HG03108 (cell line): ENCODE results near the gene FFAR1.

ENCODE experiments used
- ATAC-seq: cut with Tn5 transposase; IDR thresholded peaks from one replicate; pipeline ENCODE4 v1.9.1; 2021; ENCODE audit warnings: moderate library complexity; ENCODE audit not compliant: unreplicated experiment

Gene FFAR1

GRCh38 chr19:35314858-35315470, 32.7 kb upstream of the FFAR1 start:
- no peak for ATAC-seq

DNA sequence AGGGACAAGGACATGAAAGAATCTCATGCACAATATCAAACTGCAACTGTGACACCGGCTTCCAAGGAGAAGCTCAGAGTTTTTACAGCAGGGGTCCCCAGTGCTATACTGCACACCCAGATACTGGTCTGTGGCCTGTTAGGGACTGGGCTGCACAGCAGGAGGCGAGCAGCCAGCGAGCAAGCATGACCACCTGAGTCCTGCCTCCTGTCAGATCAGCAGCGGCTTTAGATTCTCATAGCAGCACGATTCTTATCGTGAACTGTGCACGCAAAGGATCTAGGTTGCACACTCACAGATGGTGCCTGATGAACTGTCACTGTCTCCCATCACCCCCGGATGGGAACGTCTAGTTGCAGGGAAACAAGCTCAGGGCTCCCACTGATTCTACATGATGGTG, 31.8 kb upstream of the FFAR1 start:
- no peak for ATAC-seq

GRCh38 chr19:35316560-35316959, 31.1 kb upstream of the FFAR1 start:
- no peak for ATAC-seq

- ATAC-seq: no peak
These were observed 30.1 kb upstream of the FFAR1 start for GRCh38 chr19:35317464-35318043.

DNA sequence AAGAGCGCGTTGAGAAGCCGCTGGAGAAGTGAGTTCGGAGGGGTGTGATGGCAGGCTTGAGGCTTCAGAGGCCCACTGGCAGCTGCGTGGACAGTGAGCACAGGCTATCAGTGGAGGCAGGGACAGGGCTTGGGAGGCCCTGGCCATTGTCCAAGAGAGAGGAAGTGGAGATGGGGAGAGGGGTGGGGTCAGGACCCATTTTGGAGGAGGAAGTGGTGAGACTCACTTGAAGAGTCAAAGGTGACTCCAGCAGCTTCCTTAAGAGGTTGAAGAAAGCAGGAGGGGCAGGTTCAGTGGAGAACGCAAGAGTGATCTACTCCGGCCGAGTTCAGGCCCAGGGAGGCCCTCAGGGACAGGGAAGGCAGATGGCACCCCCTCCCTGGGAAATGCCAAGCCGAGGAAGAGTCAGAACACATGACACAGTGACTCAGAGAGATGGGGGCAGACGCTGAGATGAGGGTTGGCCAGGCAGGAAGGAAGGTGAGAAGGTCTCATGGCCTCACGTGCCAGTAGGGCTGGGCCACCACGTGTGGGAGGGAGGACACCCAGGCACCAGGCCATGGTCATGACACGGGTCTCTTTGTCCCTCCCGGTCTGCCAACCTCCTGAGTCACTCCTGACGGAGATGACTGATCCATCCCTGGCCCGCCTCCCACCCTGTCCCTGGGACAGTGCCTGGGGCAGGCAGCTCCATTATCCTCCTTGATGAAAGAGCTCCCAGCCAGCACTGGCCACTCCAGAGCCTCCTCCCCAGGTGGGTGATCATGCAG, 28.8 kb upstream of the FFAR1 start:
- ATAC-seq: no peak

DNA sequence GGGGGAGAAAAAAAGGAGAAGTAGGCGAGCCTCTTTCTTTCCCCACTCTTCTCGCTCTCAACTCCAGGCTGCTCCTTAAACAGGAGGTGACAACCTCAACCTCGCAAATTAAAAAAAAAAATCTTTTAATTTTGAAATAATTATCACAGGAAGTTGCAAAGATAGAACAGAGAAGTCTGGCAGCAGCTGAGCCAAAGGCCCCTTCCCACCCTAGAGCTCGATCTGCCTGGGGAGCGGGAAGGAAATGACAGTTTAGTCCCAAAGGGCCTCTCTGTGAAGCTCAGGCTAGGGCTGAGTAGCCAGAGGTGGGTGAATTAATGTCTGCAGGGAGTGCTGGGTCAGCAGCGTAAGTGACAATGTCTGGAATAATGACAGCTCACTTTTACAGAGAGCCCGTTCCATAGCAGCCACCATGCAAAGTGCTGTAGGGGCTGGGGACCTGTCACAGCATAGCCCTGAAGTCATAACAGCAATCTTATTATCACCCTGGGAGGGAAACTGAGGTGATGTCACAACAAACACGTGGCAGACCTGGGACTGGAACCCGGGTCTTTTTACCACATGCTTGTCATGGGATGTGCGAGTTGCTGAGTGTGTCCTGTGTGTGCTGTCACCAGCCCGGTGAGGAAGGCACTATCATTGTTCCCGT, 27.5 kb upstream of the FFAR1 start:
- no peak for ATAC-seq

DNA sequence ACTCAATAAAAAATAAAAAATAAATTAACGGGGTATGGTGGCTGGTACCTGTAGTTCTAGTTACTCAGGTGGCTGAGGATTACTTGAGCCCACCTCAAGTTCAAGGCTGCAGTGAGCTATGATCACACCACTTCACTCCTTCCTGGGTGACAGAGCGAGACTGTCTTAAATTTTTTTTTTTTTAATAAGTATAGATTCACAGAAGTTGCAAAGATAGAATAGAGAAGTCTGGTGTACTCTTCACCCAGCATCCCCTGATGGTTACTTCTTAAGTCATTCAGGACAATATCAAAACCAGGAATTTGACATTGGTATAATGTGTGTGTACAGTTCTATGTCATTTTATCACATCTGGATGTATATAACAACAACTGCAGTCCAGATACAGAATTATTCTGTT, 26.4 kb upstream of the FFAR1 start:
- ATAC-seq: no peak

- ATAC-seq: no peak
These were observed 25.7 kb upstream of the FFAR1 start for GRCh38 chr19:35322014-35322413.

DNA sequence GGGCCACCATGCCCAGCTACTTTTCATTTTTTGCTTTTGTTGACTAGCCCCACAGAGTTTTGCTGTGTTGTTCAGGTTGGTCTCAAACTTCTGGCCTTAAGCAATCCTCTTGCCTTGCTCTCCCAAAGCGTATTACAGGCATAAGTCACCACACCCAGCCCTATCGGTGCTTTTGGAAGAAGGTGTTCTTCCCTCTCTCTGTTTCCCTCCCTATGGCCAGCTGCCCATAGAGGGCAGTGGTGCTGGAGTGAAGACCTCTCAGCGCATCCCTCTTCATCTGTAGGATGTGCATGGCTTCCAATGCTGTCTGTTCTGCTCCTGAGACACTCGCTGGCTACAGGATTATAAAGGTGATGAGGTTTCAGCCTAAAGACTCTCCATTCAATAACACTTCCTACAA, 20.1 kb upstream of the FFAR1 start:
- ATAC-seq: no peak

- no peak for ATAC-seq
These were observed 18.8 kb upstream of the FFAR1 start, which contains the start of gene CD22 for GRCh38 chr19:35328851-35329285. TSS of gene CD22 (plus strand) at chr19:35329187. CDS start at chr19:35332041, 2,854 bp downstream.

DNA sequence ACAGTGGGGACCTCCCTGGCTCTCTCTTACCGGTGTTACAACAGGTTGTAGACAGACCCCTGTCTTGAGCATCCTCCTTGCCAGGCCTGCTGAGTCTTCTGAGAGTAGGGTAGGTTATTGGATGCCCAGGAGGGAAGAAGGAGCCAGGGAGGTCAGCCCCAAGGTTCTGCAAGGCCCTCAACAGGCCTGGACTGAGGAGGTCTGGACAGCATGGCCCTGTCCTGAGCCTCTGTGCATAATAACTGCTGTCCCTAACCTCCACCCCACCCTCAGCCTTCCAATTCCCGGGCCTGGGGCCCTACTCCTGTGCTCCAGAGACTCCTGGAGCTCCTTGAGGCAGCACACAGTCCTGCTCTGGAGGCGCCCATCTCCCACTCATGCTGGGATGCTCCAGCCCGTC, 18.4 kb upstream of the FFAR1 start:
- ATAC-seq: no peak

DNA sequence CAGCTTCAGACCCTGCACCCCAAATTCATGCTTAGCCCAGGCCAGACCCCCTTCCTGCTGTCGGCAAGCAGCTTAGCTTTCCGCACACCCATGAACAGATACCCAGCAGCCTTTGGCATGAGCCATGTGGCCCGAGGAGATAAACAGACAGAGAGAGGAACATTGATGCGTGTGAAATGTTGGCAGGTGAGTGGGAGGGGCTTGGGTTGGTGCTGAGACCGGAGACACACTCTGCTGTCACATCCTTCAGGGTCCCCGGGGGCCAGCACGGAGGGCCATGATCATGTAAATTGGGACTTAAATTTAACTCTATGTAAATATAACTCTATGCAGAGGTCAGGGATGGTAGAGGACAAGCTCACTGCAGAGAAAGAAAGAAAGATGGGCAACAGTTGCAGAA, 17.2 kb upstream of the FFAR1 start:
- ATAC-seq: peak; percentile 55

DNA sequence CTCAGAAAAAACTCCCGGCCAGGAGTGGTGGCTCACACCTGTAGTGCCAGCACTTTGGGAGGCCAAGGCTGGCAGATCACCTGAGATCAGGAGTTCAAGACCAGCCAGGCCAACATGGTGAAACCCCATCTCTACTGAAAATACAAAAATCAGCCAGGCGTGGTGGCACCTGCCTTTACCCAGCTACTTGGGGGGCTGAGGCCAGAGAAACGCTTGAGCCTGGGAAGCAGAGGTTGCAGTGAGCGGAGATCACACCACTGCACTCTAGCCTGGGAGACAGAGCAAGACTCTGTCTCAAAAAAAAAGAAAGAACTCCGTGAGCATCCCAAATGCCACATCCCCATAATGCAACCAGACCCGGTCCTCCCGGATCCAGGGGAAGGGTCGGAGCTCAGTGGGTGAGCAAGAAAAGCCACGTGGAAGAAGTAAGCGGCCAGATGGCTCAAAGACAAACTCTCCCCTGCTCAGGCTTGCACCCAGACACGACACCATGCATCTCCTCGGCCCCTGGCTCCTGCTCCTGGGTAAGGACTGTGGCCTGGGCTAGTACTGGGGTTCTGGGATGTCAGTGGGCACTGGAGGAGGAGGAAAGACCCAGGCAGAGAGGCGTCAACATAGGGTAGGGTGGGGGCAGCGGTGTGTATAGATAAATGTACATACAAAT, 16.0 kb upstream of the FFAR1 start:
- ATAC-seq: no peak

GRCh38 chr19:35332817-35333216, 14.9 kb upstream of the FFAR1 start:
- ATAC-seq: peak; percentile 31

DNA sequence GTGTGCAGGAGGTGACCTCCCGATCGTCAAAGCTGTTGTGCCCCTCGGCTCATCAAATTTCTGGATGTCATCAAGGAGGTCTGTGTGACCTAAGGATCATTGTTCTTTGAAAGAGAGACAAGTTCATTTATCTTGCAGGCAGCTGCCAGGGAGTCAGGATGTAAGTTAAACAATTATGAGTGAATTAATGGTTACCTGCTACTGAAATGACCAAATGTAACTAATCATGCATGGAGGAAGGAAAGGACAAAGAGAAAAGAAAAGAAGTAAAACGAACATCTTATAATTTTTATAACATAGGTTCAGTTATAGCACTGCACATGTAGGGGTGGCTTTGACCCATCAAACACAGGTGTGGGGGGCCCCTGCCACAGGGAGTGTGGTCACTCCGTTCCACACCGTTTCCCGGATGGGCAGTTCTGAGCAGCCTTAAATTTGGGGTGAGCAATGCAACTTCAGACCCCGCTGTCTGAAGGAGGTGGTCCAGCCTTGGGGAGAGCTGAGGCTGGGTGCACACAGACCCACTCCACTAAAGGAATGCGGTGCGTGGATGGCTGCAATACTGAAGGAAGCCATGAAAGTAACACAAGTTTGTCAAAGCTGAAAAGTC, 13.5 kb upstream of the FFAR1 start:
- no peak for ATAC-seq

DNA sequence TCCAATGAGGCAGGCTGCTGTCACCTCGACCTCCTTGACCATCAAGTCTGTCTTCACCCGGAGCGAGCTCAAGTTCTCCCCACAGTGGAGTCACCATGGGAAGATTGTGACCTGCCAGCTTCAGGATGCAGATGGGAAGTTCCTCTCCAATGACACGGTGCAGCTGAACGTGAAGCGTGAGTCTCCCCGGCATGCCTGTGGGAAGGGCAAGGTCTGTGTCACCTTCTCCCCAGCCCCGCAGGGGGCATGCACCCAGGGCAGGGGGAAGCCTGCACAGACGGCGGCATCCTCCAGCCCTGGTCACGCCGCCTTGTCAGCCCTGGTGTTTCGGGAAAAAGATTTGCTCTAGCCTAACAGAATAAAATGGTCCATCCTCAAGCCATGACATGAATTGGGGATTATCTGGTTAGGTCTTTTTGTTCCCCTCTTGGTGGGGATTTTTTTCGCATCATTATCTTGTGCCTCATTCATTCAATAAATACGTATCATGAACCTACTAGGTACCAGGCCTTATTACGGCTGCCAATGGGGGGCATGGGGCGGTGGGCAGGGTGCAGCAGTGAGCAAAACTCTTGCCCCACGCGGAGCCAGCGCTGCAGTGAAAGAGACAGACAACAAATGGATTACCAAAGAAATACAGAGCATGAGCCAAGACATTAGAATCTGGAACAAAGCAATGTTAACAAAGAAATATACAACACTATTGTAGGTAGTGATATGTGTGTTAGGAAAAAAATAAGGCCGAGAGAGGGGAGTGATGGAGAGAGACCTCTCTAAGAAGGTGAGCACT, 11.3 kb upstream of the FFAR1 start:
- no peak for ATAC-seq

DNA sequence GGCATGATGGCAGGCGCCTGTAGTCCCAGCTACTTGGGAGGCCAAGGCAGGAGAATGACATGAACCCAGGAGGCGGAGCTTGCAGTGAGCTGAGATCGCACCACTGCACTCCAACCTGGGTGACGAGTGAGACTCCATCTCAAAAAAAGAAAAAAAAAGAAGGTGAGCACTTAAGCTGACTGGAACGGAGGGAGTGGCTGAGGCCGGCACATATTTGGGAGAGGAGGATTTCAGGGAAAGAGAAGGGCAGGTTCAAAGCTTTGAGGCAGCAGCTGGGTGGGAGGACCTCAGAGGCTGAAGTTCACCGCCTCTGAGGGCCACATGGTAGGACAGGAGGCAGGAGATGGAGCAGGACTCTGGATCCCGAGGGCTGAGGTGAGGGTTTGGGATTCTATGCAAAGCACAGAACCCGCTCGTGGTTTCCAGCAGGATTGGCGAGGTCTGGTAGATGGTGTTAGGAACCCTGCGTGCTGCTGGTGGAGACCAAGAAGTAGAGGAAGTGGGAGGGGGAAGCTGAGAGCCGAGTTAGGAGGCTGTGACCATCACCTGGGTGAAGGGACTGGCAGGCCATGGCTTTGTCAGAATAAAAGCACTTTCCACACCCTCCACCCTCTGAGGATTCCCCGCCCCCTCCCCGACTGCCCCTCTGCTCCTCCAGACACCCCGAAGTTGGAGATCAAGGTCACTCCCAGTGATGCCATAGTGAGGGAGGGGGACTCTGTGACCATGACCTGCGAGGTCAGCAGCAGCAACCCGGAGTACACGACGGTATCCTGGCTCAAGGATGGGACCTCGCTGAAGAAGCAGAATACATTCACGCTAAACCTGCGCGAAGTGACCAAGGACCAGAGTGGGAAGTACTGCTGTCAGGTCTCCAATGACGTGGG, 10.4 kb upstream of the FFAR1 start:
- ATAC-seq: no peak

GRCh38 chr19:35337984-35338296, 9.8 kb upstream of the FFAR1 start:
- ATAC-seq: no peak

GRCh38 chr19:35340431-35340830, 7.3 kb upstream of the FFAR1 start:
- no peak for ATAC-seq
